Neural crest cell (in vitro differentiated cells): ENCODE measurements around the gene IQCK. TPM values are rescaled to one million over a fixed set of nuclear protein-coding genes. Genes with fewer than 3 reads are reported as not detected.

Source experiments
- DNase-seq: peaks from one replicate; pipeline ENCODE4 v3.0.0; 2021; ENCODE audit warnings: low read depth, mixed read lengths, low spot score
- H3K27ac Mint-ChIP-seq: one replicate; pipeline ENCODE4 v1.8.0; 2021; ENCODE audit warnings: mild to moderate bottlenecking, mixed read lengths; ENCODE audit not compliant: unreplicated experiment
- H3K27me3 Mint-ChIP-seq: 2 replicates; pipeline ENCODE4 v1.8.0; 2021; ENCODE audit warnings: low read depth, mild to moderate bottlenecking, mixed read lengths
- H3K36me3 Mint-ChIP-seq: 2 replicates; pipeline ENCODE4 v1.8.0; 2021; ENCODE audit warnings: low read depth, mild to moderate bottlenecking, mixed read lengths
- H3K4me1 Mint-ChIP-seq: 2 replicates; pipeline ENCODE4 v1.8.0; 2021; ENCODE audit warnings: mixed read lengths
- H3K4me3 Mint-ChIP-seq: one replicate; pipeline ENCODE4 v1.8.0; 2021; ENCODE audit warnings: mild to moderate bottlenecking, mixed read lengths
- H3K9me3 Mint-ChIP-seq: 2 replicates; pipeline ENCODE4 v1.8.0; 2021; ENCODE audit warnings: mixed read lengths
- CTCF ChIP-seq: fragments of 200-600 bp; sonication (generic); conservative IDR thresholded peaks from 2 replicates; pipeline ENCODE4 v1.5.0; 2021; ENCODE audit warnings: antibody characterized with exemption, mild to moderate bottlenecking
- total RNA-seq: library from RNA; stranded (reverse); gene quantifications from 2 replicates; pipeline ENCODE4 v1.2.1, GENCODE V29; 2021

Gene IQCK
- total RNA-seq, 1 donor from 2014 or later = 23.7 TPM

- Mint-ChIP-seq H3K4me3 (peak overlapping the region; percentile 51), H3K4me1 (peaks cover 42% of the 10 kb centered on the region), H3K27me3 (no peaks in the 10 kb centered on the region), H3K9me3 (no peaks in the 10 kb centered on the region), H3K36me3 (peaks cover 20% of the 10 kb centered on the region), H3K27ac (no peak overlapping the region)
- TF ChIP-seq CTCF = no peak
- no peak for DNase-seq
Observed at GRCh38 chr16:19874851-19875546, 156.9 kb downstream of the IQCK start.

GRCh38 chr16:19875900-19876299, 157.8 kb downstream of the IQCK start:
- Mint-ChIP-seq H3K4me3 (no peak overlapping the region), H3K9me3 (no peaks in the 10 kb centered on the region), H3K27me3 (no peaks in the 10 kb centered on the region), H3K4me1 (peaks cover 38% of the 10 kb centered on the region), H3K27ac (no peak overlapping the region), H3K36me3 (peaks cover 16% of the 10 kb centered on the region)
- no peak for DNase-seq
- TF ChIP-seq CTCF = no peak

GRCh38 chr16:19876501-19877059, 158.5 kb downstream of the IQCK start:
- Mint-ChIP-seq H3K4me3 (no peak overlapping the region), H3K27me3 (no peaks in the 10 kb centered on the region), H3K4me1 (peaks cover 41% of the 10 kb centered on the region), H3K36me3 (peaks cover 16% of the 10 kb centered on the region), H3K9me3 (no peaks in the 10 kb centered on the region), H3K27ac (no peak overlapping the region)
- DNase-seq = no peak
- TF ChIP-seq CTCF = no peak

GRCh38 chr16:19878757-19879156, 160.7 kb downstream of the IQCK start:
- Mint-ChIP-seq H3K4me3 (no peak overlapping the region), H3K4me1 (peaks cover 58% of the 10 kb centered on the region), H3K36me3 (peaks cover 9% of the 10 kb centered on the region), H3K27me3 (no peaks in the 10 kb centered on the region), H3K9me3 (no peaks in the 10 kb centered on the region), H3K27ac (peak overlapping the region; percentile 64)
- no peak for DNase-seq
- no peak for TF ChIP-seq CTCF

- H3K4me3 Mint-ChIP-seq = peak overlapping the region; percentile 58
- TF ChIP-seq CTCF = no peak
- no peaks in the 10 kb centered on the region for H3K27me3 Mint-ChIP-seq
- H3K4me1 Mint-ChIP-seq = peaks cover 54% of the 10 kb centered on the region
- peak overlapping the region; percentile 64 for H3K27ac Mint-ChIP-seq
- H3K9me3 Mint-ChIP-seq = no peaks in the 10 kb centered on the region
- peaks cover 5% of the 10 kb centered on the region for H3K36me3 Mint-ChIP-seq
- DNase-seq = no peak
Observed at GRCh38 chr16:19879241-19879792, 161.2 kb downstream of the IQCK start.
